Mesenchymal stem cell (in vitro differentiated cells and primary cell): ENCODE measurements around the gene TRPM7.

Source experiments
- DNase-seq: peaks from one replicate; pipeline ENCODE4 v3.0.0-alpha.2; 2013
- H2AFZ ChIP-seq: one replicate; pipeline ENCODE4 v1.6.1; 2013; ENCODE audit warnings: low read depth, mild to moderate bottlenecking, control low read depth, inconsistent platforms, low read length, moderate library complexity
- H2AK5ac ChIP-seq: 2 replicates; pipeline ENCODE4 v1.6.1; 2013; ENCODE audit warnings: low read length, moderate library complexity, mild to moderate bottlenecking, inconsistent platforms; ENCODE audit not compliant: severe bottlenecking
- H2BK120ac ChIP-seq: one replicate; pipeline ENCODE4 v1.6.1; 2013; ENCODE audit warnings: low read depth, mild to moderate bottlenecking, inconsistent platforms, low read length, moderate library complexity
- H2BK12ac ChIP-seq, 2 experiments: one replicate each; pipeline ENCODE4 v1.6.1; 2013; ENCODE audit warnings: inconsistent platforms in 2 of 2, low read length in 2 of 2, mild to moderate bottlenecking in 2 of 2, moderate library complexity in 2 of 2, control low read depth in 1 of 2
- H2BK15ac ChIP-seq: one replicate; pipeline ENCODE4 v1.6.1; 2013; ENCODE audit warnings: mild to moderate bottlenecking, low read depth, inconsistent platforms; ENCODE audit not compliant: poor library complexity, severe bottlenecking
- H2BK5ac ChIP-seq: 2 replicates; pipeline ENCODE4 v1.6.1; 2013; ENCODE audit warnings: low read depth, mild to moderate bottlenecking, low read length, control low read depth, inconsistent platforms; ENCODE audit not compliant: poor library complexity, severe bottlenecking
- H3K14ac ChIP-seq, 2 experiments: one replicate each; pipeline ENCODE4 v1.6.1; 2013; ENCODE audit warnings: inconsistent platforms in 2 of 2, low read length in 2 of 2, control low read depth in 1 of 2, mild to moderate bottlenecking in 1 of 2, moderate library complexity in 1 of 2
- H3K18ac ChIP-seq, 2 experiments: one replicate each; pipeline ENCODE4 v1.6.1; 2013; ENCODE audit warnings: inconsistent platforms in 2 of 2, low read length in 2 of 2, control low read depth in 1 of 2, low read depth in 1 of 2, mild to moderate bottlenecking in 1 of 2
- H3K23ac ChIP-seq, 2 experiments: one replicate each; pipeline ENCODE4 v1.6.1; 2013; ENCODE audit warnings: inconsistent platforms in 2 of 2, low read length in 2 of 2, mild to moderate bottlenecking in 2 of 2, moderate library complexity in 2 of 2, control low read depth in 1 of 2
- H3K27ac ChIP-seq: 2 replicates; pipeline ENCODE4 v1.5.1; 2013; ENCODE audit warnings: mild to moderate bottlenecking, moderate library complexity, low read length, control low read depth, inconsistent platforms; ENCODE audit not compliant: poor library complexity, severe bottlenecking
- H3K27me3 ChIP-seq, 2 experiments: 2 replicates each; pipeline versions ENCODE4 v1.6.1 to v1.7.0; 2013; ENCODE audit warnings: low read length in 2 of 2, mild to moderate bottlenecking in 2 of 2, moderate library complexity in 2 of 2, control low read depth in 1 of 2, inconsistent platforms in 1 of 2; ENCODE audit not compliant: control insufficient read depth in 1 of 2, insufficient read depth in 1 of 2
- H3K36me3 ChIP-seq, 2 experiments: 2 replicates each; pipeline versions ENCODE4 v1.6.1 to v1.7.0; 2013; ENCODE audit warnings: low read length in 2 of 2, control low read depth in 1 of 2, inconsistent platforms in 1 of 2, low read depth in 1 of 2, mild to moderate bottlenecking in 1 of 2; ENCODE audit not compliant: insufficient read depth in 2 of 2, control insufficient read depth in 1 of 2
- H3K4ac ChIP-seq, 2 experiments: one replicate each; pipeline ENCODE4 v1.6.1; 2013; ENCODE audit warnings: inconsistent platforms in 2 of 2, low read length in 2 of 2, mild to moderate bottlenecking in 2 of 2, moderate library complexity in 2 of 2, control low read depth in 1 of 2, low read depth in 1 of 2
- H3K4me1 ChIP-seq: 2 replicates; pipeline ENCODE4 v1.6.1; 2013; ENCODE audit warnings: low read depth, low read length, control low read depth; ENCODE audit not compliant: control insufficient read depth, insufficient read depth
- H3K4me2 ChIP-seq: 2 replicates; pipeline ENCODE4 v1.6.1; 2013; ENCODE audit warnings: low read length, mild to moderate bottlenecking, inconsistent platforms; ENCODE audit not compliant: poor library complexity, severe bottlenecking
- H3K4me3 ChIP-seq, 2 experiments: 2 replicates each; pipeline versions ENCODE4 v1.5.1 to v1.7.0; 2013; ENCODE audit warnings: low read length in 2 of 2, mild to moderate bottlenecking in 2 of 2, control low read depth in 1 of 2, low read depth in 1 of 2; ENCODE audit not compliant: insufficient read depth in 1 of 2
- H3K79me1 ChIP-seq: replicated peaks from 2 replicates; pipeline ENCODE4 v1.6.1; 2013; ENCODE audit warnings: mild to moderate bottlenecking, control low read depth, low read length, inconsistent platforms; ENCODE audit not compliant: poor library complexity, severe bottlenecking
- H3K9ac ChIP-seq: 2 replicates; pipeline ENCODE4 v1.7.0; 2013; ENCODE audit warnings: mild to moderate bottlenecking, low read length, moderate library complexity
- H3K9me3 ChIP-seq: 2 replicates; pipeline ENCODE4 v1.7.0; 2013; ENCODE audit warnings: mild to moderate bottlenecking, low read length; ENCODE audit not compliant: control insufficient read depth
- H4K8ac ChIP-seq: one replicate; pipeline ENCODE4 v1.6.1; 2013; ENCODE audit warnings: inconsistent platforms, mild to moderate bottlenecking, low read length, moderate library complexity
- H4K91ac ChIP-seq: one replicate; pipeline ENCODE4 v1.6.1; 2013; ENCODE audit warnings: mild to moderate bottlenecking, low read length, inconsistent platforms
- WGBS: methylation state at CpG from one replicate; pipeline ENCODE4 v1.1.7; 2013; ENCODE audit warnings: mixed read lengths; 5-methylcytosine and 5-hydroxymethylcytosine counted together

The TRPM7 gene

DNA sequence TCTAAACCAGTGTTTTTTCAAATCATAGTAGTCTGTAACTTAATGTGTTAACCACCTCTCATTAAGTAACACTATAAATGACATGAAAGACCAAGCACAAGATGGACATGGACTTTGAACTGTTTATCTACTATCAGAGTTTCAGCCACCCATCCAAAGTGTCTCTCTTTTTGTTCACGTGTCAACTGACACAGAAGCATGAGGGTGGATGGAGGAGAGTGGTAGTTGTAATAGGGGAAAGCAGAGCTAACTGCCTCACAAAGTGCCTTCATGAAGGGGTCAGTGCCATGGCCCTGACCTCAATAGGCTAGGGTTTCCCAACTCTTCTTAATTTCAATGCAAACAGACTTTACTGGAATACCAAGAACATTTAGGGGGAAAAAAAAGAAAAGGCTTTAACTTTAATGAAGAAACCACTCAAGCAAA is 32.1 kb upstream of the TRPM7 start:
- H3K14ac ChIP-seq, result no peak overlapping the region
- no peak overlapping the region for H2BK15ac ChIP-seq
- no peak overlapping the region for H2AK5ac ChIP-seq
- H3K4me2 ChIP-seq, result no peak overlapping the region
- no peak overlapping the region for H3K4ac ChIP-seq
- no peak overlapping the region for H4K8ac ChIP-seq
- H3K36me3 ChIP-seq, result peaks cover 12 to 65% of the 10 kb centered on the region in 2 experiments
- H3K27me3 ChIP-seq, result no peaks in the 10 kb centered on the region
- H3K23ac ChIP-seq, result no peak overlapping the region
- no peaks in the 10 kb centered on the region for H3K4me1 ChIP-seq
- no peaks in the 10 kb centered on the region for H3K9me3 ChIP-seq
- H3K4me3 ChIP-seq, result no peak overlapping the region
- H2BK5ac ChIP-seq, result no peak overlapping the region
- H2BK120ac ChIP-seq, result no peak overlapping the region
- H2BK12ac ChIP-seq, result no peak overlapping the region
- H3K27ac ChIP-seq, result no peak overlapping the region
- DNase-seq, result no peak
- no peak overlapping the region for H2AFZ ChIP-seq
- H3K9ac ChIP-seq, result no peak overlapping the region
- peaks cover 2% of the 10 kb centered on the region for H3K79me1 ChIP-seq
- H3K18ac ChIP-seq, result no peak overlapping the region
- no peak overlapping the region for H4K91ac ChIP-seq
- 100% methylated on average over 1 of the region's 1 CpG for WGBS

DNA sequence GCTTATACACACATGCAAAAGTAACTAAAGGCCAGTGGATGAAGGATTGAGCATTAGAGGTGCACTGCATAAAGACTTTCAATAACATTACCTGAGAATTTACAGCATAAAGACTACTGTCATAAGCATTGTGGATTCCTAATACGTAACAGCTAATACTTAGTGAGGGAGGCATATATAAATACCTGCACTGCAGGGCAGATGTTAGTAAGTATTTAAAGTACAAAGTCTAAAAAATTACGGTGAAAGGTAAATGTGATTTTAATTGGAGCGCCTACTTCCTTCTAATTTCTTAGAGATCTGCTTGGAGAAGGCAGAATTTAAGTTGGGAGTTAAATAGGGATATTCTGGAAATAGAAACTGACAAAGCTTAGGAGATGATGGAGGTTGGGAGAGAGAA is 25.4 kb upstream of the TRPM7 start:
- H4K8ac ChIP-seq, result no peak overlapping the region
- H3K18ac ChIP-seq, result no peak overlapping the region
- no peak overlapping the region for H3K4me2 ChIP-seq
- H2BK12ac ChIP-seq, result no peak overlapping the region
- no peak overlapping the region for H3K14ac ChIP-seq
- no peak overlapping the region for H3K23ac ChIP-seq
- no peaks in the 10 kb centered on the region for H3K9me3 ChIP-seq
- no peaks in the 10 kb centered on the region for H3K27me3 ChIP-seq
- no peak overlapping the region for H3K4me3 ChIP-seq
- H2BK120ac ChIP-seq, result no peak overlapping the region
- H3K9ac ChIP-seq, result no peak overlapping the region
- no peak overlapping the region for H3K27ac ChIP-seq
- H2AK5ac ChIP-seq, result no peak overlapping the region
- H3K4me1 ChIP-seq, result no peaks in the 10 kb centered on the region
- no peak overlapping the region for H3K4ac ChIP-seq
- H2AFZ ChIP-seq, result no peak overlapping the region
- no peak overlapping the region for H4K91ac ChIP-seq
- peaks cover 5% of the 10 kb centered on the region for H3K79me1 ChIP-seq
- no peak overlapping the region for H2BK5ac ChIP-seq
- WGBS, result 98% methylated on average over 3 of the region's 3 CpGs
- no peak for DNase-seq
- peaks cover 6 to 28% of the 10 kb centered on the region in 2 experiments for H3K36me3 ChIP-seq
- H2BK15ac ChIP-seq, result no peak overlapping the region

DNA sequence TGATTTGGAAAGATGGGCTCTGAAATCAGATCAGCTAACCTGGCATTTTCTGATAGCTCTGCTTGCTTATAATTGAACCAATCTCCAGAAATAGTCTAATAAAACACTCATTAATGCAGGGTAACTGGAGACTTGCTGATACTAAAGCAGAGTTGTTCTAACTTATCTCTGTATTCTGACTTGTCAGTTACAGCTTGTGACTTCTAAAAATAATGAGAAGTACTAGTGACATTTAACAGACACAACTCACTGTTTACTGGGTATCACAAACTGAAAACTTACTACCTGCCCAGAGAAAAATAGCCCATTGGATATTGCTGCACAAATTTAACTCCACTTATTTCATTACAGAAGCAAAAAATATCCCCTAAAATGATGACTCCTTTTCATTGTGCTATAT is 24.0 kb upstream of the TRPM7 start:
- H2BK120ac ChIP-seq, result no peak overlapping the region
- peaks cover 6 to 31% of the 10 kb centered on the region in 2 experiments for H3K36me3 ChIP-seq
- H2BK15ac ChIP-seq, result no peak overlapping the region
- no peaks in the 10 kb centered on the region for H3K9me3 ChIP-seq
- no peak overlapping the region for H3K23ac ChIP-seq
- DNase-seq, result no peak
- no peak overlapping the region for H4K91ac ChIP-seq
- no peak overlapping the region for H3K4me2 ChIP-seq
- no peak overlapping the region for H3K9ac ChIP-seq
- H3K27me3 ChIP-seq, result no peaks in the 10 kb centered on the region
- peaks cover 5% of the 10 kb centered on the region for H3K79me1 ChIP-seq
- H2AFZ ChIP-seq, result no peak overlapping the region
- H3K4ac ChIP-seq, result no peak overlapping the region
- H3K27ac ChIP-seq, result no peak overlapping the region
- H4K8ac ChIP-seq, result no peak overlapping the region
- no peak overlapping the region for H3K18ac ChIP-seq
- no peaks in the 10 kb centered on the region for H3K4me1 ChIP-seq
- H2AK5ac ChIP-seq, result no peak overlapping the region
- H2BK5ac ChIP-seq, result no peak overlapping the region
- H2BK12ac ChIP-seq, result no peak overlapping the region
- no peak overlapping the region for H3K14ac ChIP-seq
- H3K4me3 ChIP-seq, result no peak overlapping the region

DNA sequence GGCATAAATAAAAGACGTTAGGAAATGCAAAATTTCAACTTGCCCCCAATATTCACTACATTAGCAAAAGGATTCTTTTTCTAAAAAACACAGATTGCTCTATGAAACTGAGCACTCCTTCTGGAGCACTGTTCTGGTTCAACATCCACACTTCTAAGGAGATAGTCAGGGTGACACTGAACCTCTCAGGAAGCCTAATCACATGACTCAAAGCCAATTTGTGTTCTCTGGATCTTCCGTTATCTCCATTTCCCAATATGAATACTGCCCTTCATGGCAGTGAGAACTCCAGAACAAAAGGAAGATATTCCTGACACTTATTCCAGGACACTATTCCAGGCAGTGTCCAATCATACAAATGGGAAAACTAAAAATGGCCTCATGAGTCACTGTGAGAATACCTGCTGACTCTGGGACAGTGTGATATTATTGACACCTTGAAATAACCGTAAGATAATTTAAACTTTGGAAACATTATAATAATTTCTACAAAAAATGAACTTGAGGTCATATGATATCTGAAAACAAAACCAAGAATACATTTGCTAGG is 21.4 kb upstream of the TRPM7 start:
- WGBS, result 93% methylated on average over 2 of the region's 3 CpGs

More for the DNA sequence above, 21.4 kb upstream of the TRPM7 start:
- H3K4me1 ChIP-seq, result no peaks in the 10 kb centered on the region
- no peak overlapping the region for H2BK15ac ChIP-seq
- no peaks in the 10 kb centered on the region for H3K27me3 ChIP-seq
- H3K18ac ChIP-seq, result no peak overlapping the region
- H2BK5ac ChIP-seq, result no peak overlapping the region
- no peak overlapping the region for H3K4me2 ChIP-seq
- H3K9me3 ChIP-seq, result no peaks in the 10 kb centered on the region
- H3K14ac ChIP-seq, result no peak overlapping the region
- H2AK5ac ChIP-seq, result no peak overlapping the region
- no peak overlapping the region for H3K9ac ChIP-seq
- no peak overlapping the region for H2BK120ac ChIP-seq
- peaks cover 3% of the 10 kb centered on the region for H3K79me1 ChIP-seq
- no peak overlapping the region for H4K8ac ChIP-seq
- H3K4me3 ChIP-seq, result no peak overlapping the region
- peaks cover 6 to 25% of the 10 kb centered on the region in 2 experiments for H3K36me3 ChIP-seq
- H2BK12ac ChIP-seq, result no peak overlapping the region
- no peak overlapping the region for H3K4ac ChIP-seq
- H3K23ac ChIP-seq, result no peak overlapping the region
- H3K27ac ChIP-seq, result no peak overlapping the region
- no peak overlapping the region for H2AFZ ChIP-seq
- no peak overlapping the region for H4K91ac ChIP-seq
- DNase-seq, result no peak
